HG03571 (cell line): ENCODE results near the gene DPP6.
"Not testable (repeated sequence)": the region's sequence is repeated elsewhere in the genome, so short reads cannot be mapped to it uniquely, and the experiment has no call there.

Source experiments
- ATAC-seq: cut with Tn5 transposase; IDR thresholded peaks from one replicate; pipeline ENCODE4 v1.9.1; 2021; ENCODE audit not compliant: unreplicated experiment

The DPP6 gene

DNA sequence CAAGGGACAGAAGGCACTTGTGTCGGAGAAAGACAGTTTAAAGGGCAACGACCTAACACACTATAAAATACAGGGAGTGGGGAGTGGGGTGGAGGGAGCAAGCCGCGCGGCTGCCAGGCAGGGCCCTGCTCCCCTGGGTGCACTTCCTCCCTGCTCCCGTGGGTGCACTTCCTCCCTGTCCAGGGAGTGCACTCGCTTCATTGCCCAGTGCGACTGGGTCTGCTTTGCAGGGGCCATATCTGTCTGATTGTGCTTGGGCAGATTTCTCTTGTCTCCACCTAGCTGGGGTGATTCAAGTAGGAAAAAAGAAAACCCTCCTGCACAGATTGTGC is 94.5 kb downstream of the DPP6 start:
- not testable (repeated sequence) for ATAC-seq

GRCh38 chr7:154148791-154149516 is 96.8 kb downstream of the DPP6 start:
- ATAC-seq = not testable (repeated sequence)

DNA sequence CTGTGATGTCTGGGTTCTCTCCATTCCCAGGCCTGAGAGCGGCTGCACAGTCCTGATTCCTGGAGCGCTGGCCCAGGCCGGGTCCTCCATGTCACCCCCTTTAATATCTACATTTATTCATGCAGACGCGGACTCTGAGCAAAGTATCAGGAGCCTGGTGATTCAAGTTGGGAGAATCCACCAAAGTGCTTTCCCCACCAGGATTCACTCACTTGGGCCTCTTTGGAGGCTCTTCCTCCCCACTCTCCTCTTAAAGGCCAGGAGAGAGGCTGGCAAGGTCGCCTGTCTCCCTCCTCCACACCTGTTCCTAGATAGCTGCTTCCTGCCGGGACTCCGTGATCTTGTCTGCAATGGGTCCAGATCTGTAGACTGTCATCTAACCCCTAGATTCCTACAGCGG is 98.5 kb downstream of the DPP6 start:
- ATAC-seq = not testable (repeated sequence)

DNA sequence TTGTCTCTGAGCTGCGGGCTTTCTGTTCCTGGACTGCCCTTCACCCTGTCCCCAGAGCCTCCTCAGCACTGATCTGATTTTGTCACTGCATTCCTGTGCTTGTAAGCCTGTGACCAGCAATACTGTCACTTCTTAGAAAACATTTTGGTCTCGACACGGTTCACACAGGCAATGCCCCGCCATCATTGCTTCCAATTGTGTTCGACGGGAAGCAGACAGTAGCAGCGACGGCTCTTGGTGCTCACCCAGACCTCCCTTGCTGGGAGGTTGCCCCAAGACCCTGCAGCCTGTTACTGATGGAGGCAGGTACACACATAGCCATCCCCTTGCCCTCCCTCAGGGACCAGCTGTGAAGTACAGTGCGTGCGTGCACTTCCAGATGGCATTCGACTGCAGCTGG is 99.1 kb downstream of the DPP6 start:
- ATAC-seq = not testable (repeated sequence)

DNA sequence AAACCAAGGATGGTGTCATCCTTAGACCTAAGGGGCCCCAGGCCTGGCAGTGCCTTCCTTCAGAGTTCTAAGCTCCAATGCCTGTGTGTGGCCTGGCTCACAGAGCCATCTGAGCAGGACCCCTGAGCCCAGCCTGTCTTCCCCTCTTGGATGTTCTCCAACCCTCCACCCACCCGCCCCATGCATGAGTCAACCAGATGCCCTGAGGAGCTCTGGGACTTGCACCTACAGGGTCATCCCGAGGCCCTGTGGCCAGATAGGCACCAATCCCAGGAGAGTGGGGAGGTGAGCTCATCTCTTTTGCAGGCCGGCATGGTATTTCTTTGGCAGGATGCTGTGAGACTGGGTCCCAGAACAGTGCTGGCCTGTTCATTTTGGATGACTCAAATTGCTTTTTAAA is 103.7 kb downstream of the DPP6 start:
- ATAC-seq = not testable (repeated sequence)

DNA sequence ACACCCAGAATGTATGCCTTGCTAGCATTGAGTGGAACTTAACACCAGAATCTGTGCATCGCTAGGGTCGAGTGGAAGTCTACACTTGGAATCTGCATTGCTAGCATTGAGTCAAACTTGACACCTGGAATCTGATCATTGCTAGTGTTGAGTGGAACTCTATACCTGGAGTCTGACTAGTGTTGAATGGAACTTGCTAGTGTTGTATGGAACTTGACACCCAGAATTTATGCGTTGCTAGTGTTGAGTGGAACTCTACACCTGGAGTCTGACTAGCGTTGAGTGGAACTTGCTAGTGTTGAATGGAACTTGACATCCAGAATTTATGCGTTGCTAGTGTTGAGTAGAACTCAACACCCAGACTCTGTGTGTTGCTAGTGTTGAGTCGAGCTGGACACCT is 110.7 kb downstream of the DPP6 start:
- not testable (repeated sequence) for ATAC-seq

- not testable (repeated sequence) for ATAC-seq
Measured at GRCh38 chr7:154163642-154164041, 111.4 kb downstream of the DPP6 start.

DNA sequence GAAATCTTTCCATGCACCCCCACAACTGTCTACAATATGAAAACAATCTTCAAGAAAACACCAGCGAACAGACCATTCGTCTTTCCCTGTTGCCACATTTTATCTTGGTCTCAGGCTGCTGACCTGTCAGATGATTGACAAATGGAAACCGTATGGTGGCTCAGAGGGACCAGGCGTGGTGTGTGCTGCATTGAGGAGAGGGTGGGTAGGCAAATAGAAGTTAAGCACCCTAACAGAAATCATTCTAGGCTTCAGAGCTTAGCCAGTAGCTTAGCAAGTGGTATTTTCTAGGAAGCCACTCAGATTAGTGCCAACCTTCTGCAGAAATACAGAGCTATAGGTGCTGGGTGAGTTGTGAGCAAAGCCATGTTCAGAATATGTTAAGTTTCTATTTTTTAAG is 114.9 kb downstream of the DPP6 start:
- ATAC-seq = no peak

- no peak for ATAC-seq
Measured at GRCh38 chr7:154167807-154168206, 115.6 kb downstream of the DPP6 start.

GRCh38 chr7:154171422-154171821 is 119.2 kb downstream of the DPP6 start:
- ATAC-seq = no peak

GRCh38 chr7:154172236-154172635 is 120.0 kb downstream of the DPP6 start:
- ATAC-seq = no peak

GRCh38 chr7:154177584-154177983 is 125.4 kb downstream of the DPP6 start:
- no peak for ATAC-seq

- ATAC-seq = no peak
Measured at GRCh38 chr7:154178895-154179294, 126.7 kb downstream of the DPP6 start.

GRCh38 chr7:154183482-154183881 is 131.3 kb downstream of the DPP6 start:
- no peak for ATAC-seq

DNA sequence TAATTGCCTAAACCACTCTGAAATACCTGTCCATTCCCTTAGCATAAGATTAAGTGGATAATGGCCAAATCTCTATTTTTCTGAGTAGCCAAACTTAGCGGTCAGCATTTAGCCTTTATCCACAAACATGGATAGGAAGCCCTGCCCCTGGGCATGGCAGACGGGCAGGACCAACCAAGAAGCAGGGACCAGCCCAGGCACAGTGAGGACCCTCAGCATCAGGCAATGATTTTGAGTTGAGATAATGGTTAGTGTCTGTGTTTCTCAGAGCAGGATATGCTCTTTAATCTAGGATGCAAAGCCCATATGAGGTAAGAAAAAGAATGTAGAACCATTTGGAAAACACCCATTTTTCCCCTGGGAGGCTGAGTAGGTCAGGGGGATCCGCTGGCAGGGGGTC is 131.7 kb downstream of the DPP6 start:
- no peak for ATAC-seq

DNA sequence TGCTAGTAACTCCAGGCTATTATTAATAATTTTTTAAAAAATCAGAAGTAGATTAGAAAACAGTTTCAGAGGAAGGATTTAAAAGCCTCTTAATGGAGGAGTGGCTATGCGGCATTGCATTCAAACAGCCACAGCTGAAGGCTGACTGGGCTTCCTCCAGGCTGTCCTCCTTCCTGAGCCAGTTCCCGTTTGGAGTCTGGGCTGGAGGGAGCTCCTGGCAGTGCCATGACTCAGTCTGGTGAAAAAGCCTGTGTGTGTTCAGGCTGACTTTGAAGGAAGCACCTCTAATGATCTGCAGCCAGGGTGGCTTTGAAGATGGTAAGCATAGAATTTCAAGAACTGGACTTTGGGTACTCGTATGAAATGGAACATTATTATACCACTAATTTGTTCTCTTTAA is 134.6 kb downstream of the DPP6 start:
- no peak for ATAC-seq

DNA sequence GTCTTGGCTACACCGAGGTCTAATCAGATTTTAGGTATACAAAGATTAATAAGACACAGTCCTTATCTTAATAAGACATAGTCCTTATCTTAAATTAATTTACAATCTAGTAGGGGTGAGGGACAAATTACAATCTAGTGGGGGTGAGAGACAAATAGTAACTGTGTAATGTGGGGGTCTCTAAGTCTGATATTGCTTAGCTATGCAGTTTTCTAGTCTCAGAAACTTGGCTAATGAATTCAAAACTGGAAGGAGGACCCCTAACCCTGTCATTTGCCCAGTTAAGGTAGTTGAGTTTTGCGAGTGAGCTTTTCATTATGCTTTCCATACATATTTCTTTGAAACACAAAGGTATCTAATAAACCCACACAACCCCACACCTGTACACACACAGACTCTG is 136.1 kb downstream of the DPP6 start:
- no peak for ATAC-seq

GRCh38 chr7:154195266-154195665 is 143.1 kb downstream of the DPP6 start:
- ATAC-seq = no peak

DNA sequence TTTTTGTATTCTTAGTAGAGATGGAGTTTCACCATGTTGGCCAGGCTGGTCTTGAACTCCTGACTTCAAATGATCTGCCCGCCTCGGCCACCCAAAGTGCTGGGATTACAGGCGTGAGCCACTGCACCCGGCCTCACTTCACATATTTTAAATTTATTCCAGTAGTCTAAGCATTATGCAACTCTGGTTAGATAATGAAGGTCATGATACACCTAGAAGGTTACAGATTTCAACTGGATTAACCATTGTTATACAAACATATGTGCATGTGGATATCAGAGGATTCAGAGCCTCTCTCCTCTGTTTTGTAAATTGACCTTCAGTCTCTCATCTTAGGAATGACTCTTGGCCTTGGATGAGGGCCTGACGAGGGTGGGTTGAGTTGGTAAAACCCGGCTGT is 146.3 kb downstream of the DPP6 start:
- ATAC-seq = no peak

- ATAC-seq = no peak
Measured at GRCh38 chr7:154200241-154200640, 148.0 kb downstream of the DPP6 start.

DNA sequence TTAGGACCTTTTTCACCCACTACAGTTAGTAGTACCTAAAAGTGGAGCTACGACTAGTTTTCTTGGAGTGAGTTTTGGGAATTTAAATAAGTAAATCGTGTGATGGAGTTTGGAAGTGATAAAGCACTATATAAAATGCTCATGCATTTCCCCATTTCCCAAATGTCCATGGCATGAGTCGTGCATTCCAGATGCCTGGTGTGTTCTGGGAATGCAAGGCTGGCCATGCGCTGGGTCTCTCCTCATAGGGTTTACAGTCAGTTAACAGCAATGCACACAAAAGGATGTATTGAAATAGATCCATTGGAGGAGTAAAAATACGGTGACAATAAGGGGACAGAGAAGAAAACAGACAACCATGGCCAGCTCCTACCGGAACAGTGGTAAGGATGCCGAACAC is 149.8 kb downstream of the DPP6 start:
- no peak for ATAC-seq

GRCh38 chr7:154204046-154204445 is 151.8 kb downstream of the DPP6 start:
- no peak for ATAC-seq

GRCh38 chr7:154212861-154213260 is 160.7 kb downstream of the DPP6 start:
- ATAC-seq = no peak
